Body of pancreas (tissue), 4 donors: Measurements from ENCODE around the gene GPRC5D. TPM values are rescaled to one million over a fixed set of nuclear protein-coding genes. Genes with fewer than 3 reads are reported as not detected.
A peak's percentile ranks its signal among the peaks of the same experiment; 100 is the strongest.

Experiments used
- ATAC-seq: fragments of 150-250 bp; one replicate; pipeline ENCODE4 v1.9.1; 2016
- DNase-seq, 4 donors: peaks; one replicate each; pipeline ENCODE4 v3.0.0-alpha.2; 2019
- H3K27ac ChIP-seq, 4 donors: fragments of 200-600 bp; sonication (generic); 1 replicate in 3 of 4; 2 replicates in 1 of 4; pipeline versions ENCODE4 v1.5.1 to v1.6.1; 2016 to 2019; ENCODE audit warnings: mild to moderate bottlenecking in 1 of 4, mixed read lengths in 1 of 4, moderate library complexity in 1 of 4
- H3K27me3 ChIP-seq, 2 donors: fragments of 200-600 bp; sonication (generic); one replicate each; pipeline ENCODE4 v1.6.0; 2016; ENCODE audit warnings: mild to moderate bottlenecking in 1 of 2
- H3K36me3 ChIP-seq, 2 donors: fragments of 200-600 bp; sonication (generic); replicated peaks in 1 of 2; 2 replicates each; pipeline ENCODE4 v1.5.1; 2016; ENCODE audit warnings: low read depth in 2 of 2; ENCODE audit not compliant: insufficient read depth in 1 of 2
- H3K4me1 ChIP-seq: fragments of 200-600 bp; sonication (generic); one replicate; pipeline ENCODE4 v1.6.0; 2016
- H3K4me3 ChIP-seq, 2 donors: fragments of 200-600 bp; sonication (generic); 1 replicate in 1 of 2; 2 replicates in 1 of 2; pipeline ENCODE4 v1.5.1; 2016 to 2019
- H3K9me3 ChIP-seq, 3 donors: fragments of 200-600 bp; sonication (generic); 1 replicate in 2 of 3; 2 replicates in 1 of 3; pipeline ENCODE4 v1.5.1; 2016
- POLR2A ChIP-seq, 3 donors: fragments of 450-650 bp; IDR thresholded peaks; one replicate each; pipeline ENCODE4 v1.6.1; 2016; ENCODE audit warnings: antibody characterized with exemption in 3 of 3, mild to moderate bottlenecking in 2 of 3
- WGBS, 2 donors: methylation state at CpG; one replicate each; pipeline ENCODE4 v1.1.5; 2017; 5-methylcytosine and 5-hydroxymethylcytosine counted together
- intact Hi-C: fragments of 100-400 bp; cut with DNase I; formaldehyde crosslinking; loops from one replicate; pipeline ENCODE4 v1.15.1; 2023
- total RNA-seq, 2 donors: library from RNA; depleted of rRNA; stranded (reverse); fragments of >200 nt; gene quantifications; one replicate each; pipeline ENCODE4 v1.1.0, GENCODE V29; 2016
- TF ChIP-seq, protein P1 (sequence below), 7 experiments: fragments of 450-650 bp in 4 of 7; fragments of 200-600 bp in 3 of 7; sonication (generic) in 3 of 7; IDR thresholded peaks; one replicate each; pipeline ENCODE4 v1.5.1; 2016 to 2019; ENCODE audit warnings: antibody characterized with exemption in 7 of 7

The GPRC5D gene
- total RNA-seq, 2 donors from 2014 or later: not detected

DNA sequence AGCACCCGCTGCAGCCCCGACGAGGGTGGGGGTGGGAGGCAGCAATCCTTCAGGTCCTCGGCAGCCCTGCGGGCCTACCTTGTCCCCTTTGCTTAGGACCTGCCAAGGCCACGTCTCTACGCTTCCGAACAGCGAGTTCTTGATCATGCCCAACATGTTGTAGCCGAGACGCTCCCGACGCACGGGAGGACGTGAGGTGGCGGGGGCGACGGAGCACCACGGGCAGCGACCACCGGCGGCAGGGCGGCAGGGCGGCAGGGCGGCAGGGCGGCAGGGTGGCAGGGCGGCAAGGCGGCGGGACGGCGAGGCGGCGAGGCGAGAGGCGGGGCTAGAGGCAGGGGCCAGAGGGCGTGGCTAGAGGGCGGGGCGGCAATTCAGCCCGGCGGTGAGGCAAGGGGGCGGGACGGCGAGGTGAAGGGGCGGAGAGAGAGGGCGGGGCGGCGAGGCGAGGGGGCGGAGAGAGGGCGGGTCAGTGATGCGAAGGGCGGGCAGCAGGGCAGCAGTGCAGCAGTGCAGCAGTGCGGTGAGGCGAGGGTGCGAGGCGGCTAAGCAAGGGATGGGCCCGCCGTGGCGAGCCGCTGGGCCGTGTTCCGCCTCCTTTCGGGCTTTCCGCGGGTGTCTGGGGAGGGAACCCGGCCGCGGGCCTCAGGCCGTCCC lies 48.1 kb upstream of the GPRC5D start, which contains the start of gene HEBP1:
Gene HEBP1, minus strand, starts transcription at position 307 of the 657 bp plus-strand sequence. Its CDS starts 151 bp downstream, at position 156.
- TF ChIP-seq, protein P1, sequence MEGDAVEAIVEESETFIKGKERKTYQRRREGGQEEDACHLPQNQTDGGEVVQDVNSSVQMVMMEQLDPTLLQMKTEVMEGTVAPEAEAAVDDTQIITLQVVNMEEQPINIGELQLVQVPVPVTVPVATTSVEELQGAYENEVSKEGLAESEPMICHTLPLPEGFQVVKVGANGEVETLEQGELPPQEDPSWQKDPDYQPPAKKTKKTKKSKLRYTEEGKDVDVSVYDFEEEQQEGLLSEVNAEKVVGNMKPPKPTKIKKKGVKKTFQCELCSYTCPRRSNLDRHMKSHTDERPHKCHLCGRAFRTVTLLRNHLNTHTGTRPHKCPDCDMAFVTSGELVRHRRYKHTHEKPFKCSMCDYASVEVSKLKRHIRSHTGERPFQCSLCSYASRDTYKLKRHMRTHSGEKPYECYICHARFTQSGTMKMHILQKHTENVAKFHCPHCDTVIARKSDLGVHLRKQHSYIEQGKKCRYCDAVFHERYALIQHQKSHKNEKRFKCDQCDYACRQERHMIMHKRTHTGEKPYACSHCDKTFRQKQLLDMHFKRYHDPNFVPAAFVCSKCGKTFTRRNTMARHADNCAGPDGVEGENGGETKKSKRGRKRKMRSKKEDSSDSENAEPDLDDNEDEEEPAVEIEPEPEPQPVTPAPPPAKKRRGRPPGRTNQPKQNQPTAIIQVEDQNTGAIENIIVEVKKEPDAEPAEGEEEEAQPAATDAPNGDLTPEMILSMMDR (IDR thresholded peaks at IDR 0.05): peak in 2 of 7 experiments; percentile 23 to 26
- peak; percentile 63 to 92 (median 70) for TF ChIP-seq POLR2A (IDR thresholded peaks at IDR 0.05)
- Histone ChIP-seq H3K4me1 (peaks cover 47% of the 10 kb centered on the region), H3K27me3 (no peaks in the 10 kb centered on the region), H3K27ac (peak within 1 kb of the TSS; percentile 77 to 96 (median 83)), H3K9me3 (no peaks in the 10 kb centered on the region), H3K36me3 (no peaks in the 10 kb centered on the region), H3K4me3 (peak within 1 kb of the TSS; percentile 67 to 82)
- 0% methylated on average over 4 to 62 of the region's 69 CpGs for WGBS, 2 donors
- DNase-seq (peak; percentile 93 to 97 (median 96)), ATAC-seq (peak; percentile 94)
- intact Hi-C loops: no loop called here

DNA sequence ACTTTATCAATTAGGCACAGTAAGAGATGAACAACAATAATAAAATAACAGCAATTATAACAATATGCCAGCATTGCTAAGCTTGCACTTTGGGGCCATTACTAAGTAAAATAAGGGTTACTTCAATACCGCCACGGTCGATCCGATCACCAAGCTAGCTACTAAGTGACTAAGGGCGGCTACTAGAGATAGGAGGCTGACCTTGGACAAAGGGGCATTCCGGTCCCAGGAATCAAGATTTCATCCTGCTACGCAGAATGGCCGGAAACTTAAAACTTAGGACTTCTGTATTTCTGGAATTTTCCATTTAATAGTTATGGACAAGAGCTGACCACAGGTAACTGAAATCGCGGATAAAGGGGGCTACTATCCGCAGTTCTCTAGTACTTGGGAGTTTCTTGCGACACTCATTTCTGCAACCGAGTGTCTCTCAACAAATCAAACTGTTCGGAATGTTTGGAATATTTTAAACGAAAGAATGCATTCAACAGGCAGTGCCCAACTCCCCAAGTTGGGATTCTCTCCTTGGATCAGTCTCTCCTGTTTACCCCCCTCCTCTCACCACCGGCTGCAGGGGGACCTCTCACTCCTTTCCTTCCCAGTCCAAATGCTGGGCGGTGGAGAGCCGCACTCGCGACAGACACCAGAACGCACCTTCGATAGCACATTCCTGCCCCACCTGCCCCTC lies 47.4 kb upstream of the GPRC5D start:
- Histone ChIP-seq H3K4me1 (peaks cover 44% of the 10 kb centered on the region), H3K27ac (peak overlapping the region; percentile 44 to 96 (median 83)), H3K36me3 (no peaks in the 10 kb centered on the region), H3K27me3 (no peaks in the 10 kb centered on the region), H3K4me3 (peak overlapping the region; percentile 67 to 82), H3K9me3 (no peaks in the 10 kb centered on the region)
- peak; percentile 5 for ATAC-seq
- intact Hi-C loops: no loop called here
- 4 to 6% methylated on average over 22 of the region's 22 CpGs for WGBS, 2 donors
- TF ChIP-seq, protein P1 (IDR thresholded peaks at IDR 0.05): no peak
- TF ChIP-seq POLR2A (IDR thresholded peaks at IDR 0.05): no peak
- DNase-seq: peak in 2 of 4 donors; percentile 30

DNA sequence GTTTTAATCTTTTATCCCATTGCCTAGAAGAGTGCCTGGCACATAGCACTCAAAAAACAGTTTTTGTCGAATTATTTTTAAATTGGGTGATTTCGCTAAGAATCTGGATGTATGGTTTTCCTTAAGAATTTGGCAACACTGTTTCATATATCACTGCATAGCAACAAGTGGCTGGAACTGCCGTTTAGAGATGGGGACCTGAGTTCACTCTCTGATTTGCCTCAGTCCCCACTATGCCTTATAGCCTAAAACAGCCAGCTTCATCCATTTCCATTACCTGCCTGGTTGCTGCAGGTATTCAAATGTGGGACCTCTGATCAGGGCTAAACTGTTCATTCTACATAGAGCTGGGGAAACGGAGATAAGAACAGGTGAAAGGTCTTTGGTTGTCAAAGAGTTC lies 46.3 kb upstream of the GPRC5D start:
- DNase-seq: no peak
- intact Hi-C loops: no loop called here
- H3K4me3 ChIP-seq: no peak overlapping the region
- no peaks in the 10 kb centered on the region for H3K27me3 ChIP-seq
- H3K9me3 ChIP-seq: no peaks in the 10 kb centered on the region
- TF ChIP-seq, protein P1 (IDR thresholded peaks at IDR 0.05): no peak
- no peak for TF ChIP-seq POLR2A (IDR thresholded peaks at IDR 0.05)
- whole genome bisulfite sequencing, 2 donors: 60 to 65% methylated on average over 4 of the region's 4 CpGs
- no peak overlapping the region for H3K27ac ChIP-seq
- no peak for ATAC-seq
- H3K36me3 ChIP-seq: no peaks in the 10 kb centered on the region
- H3K4me1 ChIP-seq: peaks cover 47% of the 10 kb centered on the region

DNA sequence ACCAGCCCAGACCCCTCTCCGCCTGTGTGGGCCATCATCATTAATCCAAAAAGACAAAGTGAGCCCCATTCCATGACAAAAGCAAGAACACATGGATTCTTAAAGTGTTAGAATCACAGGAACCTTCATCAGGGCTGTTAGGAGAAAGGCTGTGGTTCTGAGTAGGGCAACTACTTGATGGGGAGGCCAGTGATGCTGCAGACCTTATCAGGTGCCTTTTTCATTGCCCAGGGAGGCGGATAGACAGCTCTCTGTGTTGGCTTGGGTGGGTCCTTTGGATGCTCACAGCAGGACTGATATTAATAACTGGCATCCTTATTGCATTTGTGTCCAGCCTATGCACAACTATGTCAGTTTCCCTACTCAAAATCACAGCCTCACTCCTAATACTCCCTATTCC lies 45.8 kb upstream of the GPRC5D start:
- Histone ChIP-seq H3K27me3 (no peaks in the 10 kb centered on the region), H3K4me3 (no peak overlapping the region), H3K27ac (no peak overlapping the region), H3K36me3 (no peaks in the 10 kb centered on the region), H3K9me3 (no peaks in the 10 kb centered on the region), H3K4me1 (peaks cover 47% of the 10 kb centered on the region)
- intact Hi-C loops: no loop called here
- TF ChIP-seq POLR2A (IDR thresholded peaks at IDR 0.05): no peak
- TF ChIP-seq, protein P1 (IDR thresholded peaks at IDR 0.05): no peak
- no peak for ATAC-seq
- no peak for DNase-seq
- WGBS, 2 donors: 40 to 43% methylated on average over 2 of the region's 2 CpGs
